ENCODE results near the gene DDB1. TPM values are rescaled to one million over a fixed set of nuclear protein-coding genes. Genes with fewer than 3 reads are reported as not detected.

DDB1 gene
- total RNA-seq, 2 donors from 2014 or later, result 211 to 344 TPM

DNA sequence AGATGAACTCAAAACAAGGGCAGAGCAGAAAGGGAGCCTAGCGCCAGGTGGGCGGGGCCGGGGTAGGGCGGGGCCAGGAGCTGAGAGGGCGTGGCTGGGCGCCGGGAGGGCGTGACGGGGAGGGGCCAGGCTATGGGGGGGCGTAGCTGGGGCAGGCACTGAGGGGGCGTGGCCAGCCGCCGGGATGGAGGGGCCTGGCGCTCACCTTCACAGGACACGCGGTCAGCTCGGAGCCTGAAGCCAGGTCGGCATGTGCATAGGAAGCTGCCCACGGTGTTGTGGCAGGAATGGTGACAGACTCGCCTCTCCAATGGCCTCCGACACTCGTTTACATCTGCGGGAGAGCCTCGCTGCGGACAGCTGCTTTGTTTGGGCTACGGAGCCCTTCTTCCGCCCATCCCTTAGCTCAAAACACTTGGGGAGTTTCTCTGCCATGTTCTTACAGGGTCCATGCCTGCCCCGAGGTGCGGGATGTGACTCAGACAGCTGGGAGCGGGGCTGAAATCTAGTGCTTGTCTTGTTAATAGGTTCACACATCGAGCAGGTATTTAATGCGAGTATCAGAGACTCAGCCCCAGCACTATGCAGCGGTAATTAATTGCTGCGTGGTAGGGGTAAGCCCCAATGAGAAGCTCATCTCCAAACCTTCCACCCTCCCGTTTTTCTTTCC lies 51.2 kb downstream of the DDB1 start:
- peak; percentile 54 for ATAC-seq (replicated peaks)
- no peaks in the 10 kb centered on the region for H3K4me1 Mint-ChIP-seq
- H3K36me3 Mint-ChIP-seq (ENCODE audit: low read depth), result no peaks in the 10 kb centered on the region
- no peak overlapping the region for H3K4me3 Mint-ChIP-seq
- no peaks in the 10 kb centered on the region for H3K27me3 Mint-ChIP-seq
- H3K9me3 Mint-ChIP-seq, result no peaks in the 10 kb centered on the region
- no peak overlapping the region for H3K27ac Mint-ChIP-seq

- Mint-ChIP-seq H3K36me3 (ENCODE audit: low read depth) (no peaks in the 10 kb centered on the region), H3K4me3 (no peak overlapping the region), H3K27ac (no peak overlapping the region), H3K4me1 (no peaks in the 10 kb centered on the region), H3K27me3 (no peaks in the 10 kb centered on the region), H3K9me3 (no peaks in the 10 kb centered on the region)
- no peak for ATAC-seq (replicated peaks)
Measured at GRCh38 chr11:61280883-61281580, 51.9 kb downstream of the DDB1 start.

GRCh38 chr11:61279934-61280659 lies 52.8 kb downstream of the DDB1 start:
- no peaks in the 10 kb centered on the region for H3K36me3 Mint-ChIP-seq (ENCODE audit: low read depth)
- H3K27me3 Mint-ChIP-seq, result no peaks in the 10 kb centered on the region

DNA sequence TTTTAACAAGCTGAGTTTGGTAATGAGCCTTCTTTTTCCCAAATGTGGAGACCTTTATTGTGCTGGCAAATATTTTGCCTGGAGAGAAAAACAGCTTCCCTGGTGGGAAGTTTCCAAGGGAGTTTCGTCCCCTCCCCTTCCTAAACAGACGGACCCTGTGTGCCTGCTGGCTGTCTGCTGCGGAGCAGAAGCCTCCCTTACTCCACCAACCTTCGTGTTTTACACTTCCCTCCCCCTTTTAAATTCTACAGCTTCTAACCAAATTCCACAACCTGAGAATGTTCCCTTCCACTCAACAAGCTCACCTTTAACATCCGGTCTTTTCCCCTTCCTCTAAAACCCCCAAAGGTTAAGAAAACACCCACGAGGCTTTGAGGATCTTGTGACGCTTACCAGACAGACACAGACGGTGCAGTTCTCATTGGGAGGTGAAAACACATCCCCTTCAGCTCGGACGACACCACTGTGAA lies 54.9 kb downstream of the DDB1 start:
- Mint-ChIP-seq H3K27me3 (no peaks in the 10 kb centered on the region), H3K4me3 (no peak overlapping the region)
- no peak for ATAC-seq (replicated peaks)

More at GRCh38 chr11:61279934-61280659, 52.8 kb downstream of the DDB1 start:
- Mint-ChIP-seq H3K9me3 (no peaks in the 10 kb centered on the region), H3K27ac (no peak overlapping the region), H3K4me3 (no peak overlapping the region), H3K4me1 (no peaks in the 10 kb centered on the region)
- no peak for ATAC-seq (replicated peaks)

DNA sequence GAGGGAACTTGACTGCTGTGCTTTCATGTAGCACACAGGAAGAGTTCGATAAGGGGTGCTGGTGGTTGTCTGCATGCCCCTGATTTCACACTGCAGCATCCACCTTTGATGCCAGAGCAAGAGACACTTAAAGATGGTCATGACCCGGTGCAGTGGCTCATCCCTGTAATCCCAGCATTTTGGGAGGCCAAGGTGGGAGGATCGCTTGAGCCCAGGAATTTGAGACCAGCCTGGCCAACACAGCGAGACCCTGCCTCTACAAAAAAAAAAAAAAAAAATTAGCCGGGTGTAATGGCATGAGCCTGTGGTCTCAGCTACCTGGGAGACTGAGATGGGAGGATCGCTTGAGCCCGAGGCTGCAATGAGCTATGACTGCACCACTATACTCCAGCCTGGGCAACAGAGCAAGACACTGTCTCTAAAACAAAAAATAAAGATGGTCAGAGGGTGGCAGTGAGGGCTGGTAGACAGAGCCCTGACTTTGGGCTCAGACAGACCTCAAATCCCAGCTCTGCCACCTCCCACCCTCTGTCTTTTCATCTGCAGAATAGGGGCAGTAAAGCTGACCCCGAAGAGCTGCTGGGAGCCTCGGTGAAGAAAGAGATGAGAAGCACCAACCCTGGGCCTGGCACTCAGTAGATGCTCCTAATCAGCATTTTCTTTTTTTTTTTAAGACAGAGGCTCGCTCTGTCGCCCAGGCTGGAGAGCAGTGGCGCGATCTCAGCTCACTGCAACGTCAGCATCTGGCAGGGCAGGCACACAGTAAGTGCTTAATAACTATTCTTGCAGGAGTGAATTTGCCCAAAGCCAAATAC lies 55.5 kb downstream of the DDB1 start:
- no peaks in the 10 kb centered on the region for H3K36me3 Mint-ChIP-seq (ENCODE audit: low read depth)
- H3K4me3 Mint-ChIP-seq, result no peak overlapping the region
- H3K27me3 Mint-ChIP-seq, result no peaks in the 10 kb centered on the region
- no peaks in the 10 kb centered on the region for H3K4me1 Mint-ChIP-seq
- ATAC-seq (replicated peaks), result no peak
- H3K27ac Mint-ChIP-seq, result no peak overlapping the region
- H3K9me3 Mint-ChIP-seq, result no peaks in the 10 kb centered on the region

More for the DNA sequence above, 54.9 kb downstream of the DDB1 start:
- no peaks in the 10 kb centered on the region for H3K4me1 Mint-ChIP-seq
- H3K27ac Mint-ChIP-seq, result no peak overlapping the region
- no peaks in the 10 kb centered on the region for H3K36me3 Mint-ChIP-seq (ENCODE audit: low read depth)
- H3K9me3 Mint-ChIP-seq, result no peaks in the 10 kb centered on the region

DNA sequence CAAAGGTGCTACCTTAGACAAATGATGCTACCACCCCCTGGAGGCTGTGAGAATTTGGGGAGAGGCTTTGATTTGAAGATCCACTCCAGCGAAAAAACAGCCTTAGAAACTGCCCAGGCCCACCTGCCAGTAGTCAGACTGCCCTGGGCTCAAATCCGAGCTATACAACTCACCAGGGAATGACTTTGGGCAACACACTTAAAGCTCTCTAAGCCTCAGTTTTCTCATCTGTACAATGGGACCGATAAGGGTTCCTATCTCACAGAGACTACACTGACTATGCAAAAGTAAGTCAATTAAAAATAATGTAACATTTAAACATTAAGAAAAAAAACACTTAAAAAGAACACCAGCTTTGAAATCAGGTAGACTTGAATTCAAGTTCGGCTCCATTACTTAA lies 57.7 kb downstream of the DDB1 start:
- Mint-ChIP-seq H3K4me3 (no peak overlapping the region), H3K27me3 (no peaks in the 10 kb centered on the region), H3K4me1 (no peaks in the 10 kb centered on the region), H3K9me3 (no peaks in the 10 kb centered on the region), H3K27ac (no peak overlapping the region), H3K36me3 (ENCODE audit: low read depth) (no peaks in the 10 kb centered on the region)
- no peak for ATAC-seq (replicated peaks)

DNA sequence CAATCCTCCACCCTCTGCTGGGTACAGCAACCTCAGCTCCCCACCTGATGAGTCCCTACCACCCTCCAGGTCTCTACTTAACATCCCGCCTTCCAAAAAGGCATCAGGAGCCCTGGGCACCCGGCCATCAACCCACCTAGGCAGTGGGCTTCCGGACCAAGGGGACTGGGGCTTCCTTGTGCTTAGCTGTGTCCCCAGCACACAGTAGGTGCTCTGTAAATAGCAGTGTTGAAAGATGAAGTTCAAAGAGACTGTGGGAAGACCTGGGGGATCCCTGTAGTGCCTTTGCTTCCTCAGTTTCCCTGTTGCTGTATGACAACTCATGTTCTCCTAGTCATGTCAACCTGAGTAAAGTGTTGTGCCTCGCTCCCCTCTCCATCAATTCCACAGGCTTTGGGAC lies 58.8 kb downstream of the DDB1 start:
- Mint-ChIP-seq H3K27ac (no peak overlapping the region), H3K4me1 (no peaks in the 10 kb centered on the region), H3K36me3 (ENCODE audit: low read depth) (no peaks in the 10 kb centered on the region)

DNA sequence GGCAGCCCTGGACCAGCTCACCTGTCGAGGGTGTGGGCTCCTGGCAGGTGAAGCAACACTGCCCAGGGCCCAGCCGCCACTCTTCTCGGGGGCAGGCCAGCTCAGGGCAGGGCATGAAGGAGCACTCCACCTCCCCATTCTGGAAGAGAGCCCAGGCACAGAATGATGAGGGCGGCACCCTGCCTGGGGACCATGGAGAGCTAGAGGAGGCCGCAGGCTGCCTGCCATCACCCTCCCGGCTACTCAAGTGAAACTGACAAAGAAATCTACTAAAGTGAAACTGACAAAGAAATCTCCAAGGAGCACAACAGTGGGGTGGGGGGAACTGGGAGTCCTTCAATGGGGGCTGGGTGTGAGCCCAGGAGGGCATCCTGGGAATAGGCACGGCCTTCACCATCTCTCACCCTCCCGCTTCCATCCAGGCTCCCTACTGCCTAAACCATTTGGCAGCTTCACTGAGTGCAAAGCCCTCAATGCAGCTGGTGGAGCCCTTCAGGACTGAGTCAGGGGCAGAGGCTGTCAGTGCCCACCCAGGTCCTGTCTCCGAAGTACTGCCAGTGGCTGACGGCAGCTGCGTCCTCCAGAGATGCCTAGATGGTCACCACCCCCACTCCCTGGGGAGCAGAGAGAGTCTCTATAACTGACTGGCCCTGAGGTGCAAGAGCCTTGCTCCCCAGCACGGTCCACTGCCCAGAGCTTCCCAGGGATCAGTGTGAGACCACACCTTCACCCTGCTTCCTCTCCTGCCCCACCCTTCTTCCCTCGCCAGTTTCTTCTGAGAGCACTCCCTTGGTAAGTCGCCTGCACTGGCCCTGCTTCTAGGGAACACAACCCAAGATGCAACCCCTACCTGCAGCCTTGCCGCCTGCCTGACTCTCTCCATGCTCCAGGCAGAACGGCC lies 59.5 kb downstream of the DDB1 start:
- H3K27me3 Mint-ChIP-seq, result no peaks in the 10 kb centered on the region
- H3K36me3 Mint-ChIP-seq (ENCODE audit: low read depth), result no peaks in the 10 kb centered on the region
- H3K27ac Mint-ChIP-seq, result no peak overlapping the region
- ATAC-seq (replicated peaks), result no peak
- no peaks in the 10 kb centered on the region for H3K4me1 Mint-ChIP-seq
- H3K9me3 Mint-ChIP-seq, result no peaks in the 10 kb centered on the region
- no peak overlapping the region for H3K4me3 Mint-ChIP-seq

More for the DNA sequence above, 58.8 kb downstream of the DDB1 start:
- Mint-ChIP-seq H3K9me3 (no peaks in the 10 kb centered on the region), H3K27me3 (no peaks in the 10 kb centered on the region), H3K4me3 (no peak overlapping the region)
- ATAC-seq (replicated peaks), result no peak

DNA sequence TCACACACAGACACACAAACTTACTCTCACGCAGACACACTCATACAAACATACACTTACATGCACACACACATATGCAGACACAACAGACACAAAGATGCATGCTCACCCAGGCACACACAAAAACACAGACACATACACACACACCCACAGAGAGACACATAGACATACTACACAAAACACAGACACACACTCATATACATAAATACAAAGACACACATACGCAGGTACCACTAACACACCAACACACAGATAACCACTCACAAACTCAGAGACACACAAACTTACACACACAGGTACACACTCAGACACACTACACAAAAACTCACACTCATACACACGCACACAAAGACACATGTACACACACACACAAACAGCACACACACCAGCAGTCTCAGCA lies 60.2 kb downstream of the DDB1 start:
- Mint-ChIP-seq H3K9me3 (no peaks in the 10 kb centered on the region), H3K4me1 (no peaks in the 10 kb centered on the region), H3K27ac (no peak overlapping the region), H3K36me3 (ENCODE audit: low read depth) (no peaks in the 10 kb centered on the region), H3K27me3 (no peaks in the 10 kb centered on the region), H3K4me3 (no peak overlapping the region)
- ATAC-seq (replicated peaks), result no peak

- H3K36me3 Mint-ChIP-seq (ENCODE audit: low read depth), result no peaks in the 10 kb centered on the region
- H3K27me3 Mint-ChIP-seq, result no peaks in the 10 kb centered on the region
- H3K9me3 Mint-ChIP-seq, result no peaks in the 10 kb centered on the region
- H3K4me3 Mint-ChIP-seq, result peak overlapping the region; percentile 36
- H3K4me1 Mint-ChIP-seq, result no peaks in the 10 kb centered on the region
- H3K27ac Mint-ChIP-seq, result peak overlapping the region; percentile 42
- peak; percentile 69 for ATAC-seq (replicated peaks)
Measured at GRCh38 chr11:61270354-61271076, 62.4 kb downstream of the DDB1 start.

GRCh38 chr11:61268588-61269250 lies 64.2 kb downstream of the DDB1 start:
- Mint-ChIP-seq H3K9me3 (no peaks in the 10 kb centered on the region), H3K36me3 (ENCODE audit: low read depth) (no peaks in the 10 kb centered on the region), H3K27me3 (no peaks in the 10 kb centered on the region), H3K27ac (no peak overlapping the region), H3K4me3 (no peak overlapping the region), H3K4me1 (no peaks in the 10 kb centered on the region)
- no peak for ATAC-seq (replicated peaks)

DNA sequence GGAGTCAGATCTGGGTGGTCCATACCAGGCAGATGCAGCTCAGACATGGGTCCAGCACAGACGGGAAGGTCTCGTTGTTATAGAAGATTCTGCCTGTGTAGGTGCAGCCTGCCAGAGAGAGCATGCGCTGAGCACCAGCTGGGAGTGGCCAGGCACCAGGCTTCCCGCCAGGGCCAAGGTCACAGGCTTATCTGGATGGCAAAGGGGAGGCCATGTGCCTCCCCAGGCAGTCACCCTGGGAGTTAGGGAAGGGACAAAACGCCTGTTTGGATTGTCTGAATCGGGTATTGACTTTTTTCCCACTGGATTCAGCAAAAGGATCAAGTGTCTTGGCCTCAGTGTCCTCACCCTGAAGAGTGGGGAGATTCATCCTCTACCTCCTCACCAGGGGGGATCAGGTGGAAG lies 65.5 kb downstream of the DDB1 start:
- no peaks in the 10 kb centered on the region for H3K9me3 Mint-ChIP-seq
- H3K27ac Mint-ChIP-seq, result no peak overlapping the region
- H3K4me3 Mint-ChIP-seq, result no peak overlapping the region

More for the DNA sequence above, 65.5 kb downstream of the DDB1 start:
- no peaks in the 10 kb centered on the region for H3K4me1 Mint-ChIP-seq
- ATAC-seq (replicated peaks), result no peak
- H3K36me3 Mint-ChIP-seq (ENCODE audit: low read depth), result no peaks in the 10 kb centered on the region
- no peaks in the 10 kb centered on the region for H3K27me3 Mint-ChIP-seq

Measured in activated T-helper 17 cell treated with anti-CD3 and anti-CD28 coated beads, Interleukin-2, amount 50 U/mL, for 72 hours (primary cell).